GM12878 (cell line): ENCODE data around the gene MAP3K10.

Experiments used
- BCL3 ChIP-seq: IDR thresholded peaks from 2 replicates; pipeline ENCODE4 v1.6.1; 2011; ENCODE audit warnings: borderline replicate concordance, low read depth, mild to moderate bottlenecking, moderate library complexity, low read length; ENCODE audit not compliant: insufficient read depth, poor library complexity, severe bottlenecking
- CTCF ChIP-seq, 3 experiments: IDR thresholded peaks in 2 of 3; conservative IDR thresholded peaks in 1 of 3; 2 replicates each; pipeline ENCODE4 v1.5.1; 2011; ENCODE audit warnings: low read depth in 3 of 3, low read length in 3 of 3, mild to moderate bottlenecking in 3 of 3, control low read depth in 2 of 3, moderate library complexity in 2 of 3, inconsistent platforms in 1 of 3, mixed read lengths in 1 of 3; ENCODE audit not compliant: control insufficient read depth in 2 of 3, insufficient read depth in 1 of 3; ENCODE audit errors: extremely low read depth in 1 of 3
- EP300 ChIP-seq, 2 experiments: fragments of 150-350 bp in 1 of 2; IDR thresholded peaks; 2 replicates each; pipeline ENCODE4 v1.6.1; 2011 to 2012; ENCODE audit warnings: low read depth in 2 of 2, low read length in 2 of 2, borderline replicate concordance in 1 of 2, improper control_type of control experiment in 1 of 2, inconsistent platforms in 1 of 2; ENCODE audit not compliant: control insufficient read depth in 1 of 2
- EZH2 ChIP-seq: IDR thresholded peaks from 2 replicates; pipeline ENCODE4 v1.6.1; 2012; ENCODE audit warnings: low read depth, mild to moderate bottlenecking, control low read depth, inconsistent platforms, low read length, borderline replicate concordance; ENCODE audit not compliant: control insufficient read depth
- POLR2AphosphoS5 ChIP-seq: IDR thresholded peaks from 2 replicates; pipeline ENCODE4 v1.6.1; 2011; ENCODE audit warnings: mild to moderate bottlenecking, low read length, inconsistent platforms
- SP1 ChIP-seq: IDR thresholded peaks from one replicate; pipeline ENCODE4 v1.6.1; 2011; ENCODE audit warnings: low read depth, low read length
- ZZZ3 ChIP-seq: IDR thresholded peaks from 2 replicates; pipeline ENCODE4 v1.6.1; 2011; ENCODE audit warnings: low read depth; ENCODE audit not compliant: control insufficient read depth, insufficient read length

GRCh38 chr19:40191836-40192646 is 815 bp downstream of the MAP3K10 start:
- peak; percentile 7 to 23 (median 19); a peak in 3 of 6 replicates for TF ChIP-seq CTCF (IDR thresholded peaks at IDR 0.05 in 2 of 3, conservative IDR thresholded peaks at IDR 0.05 in 1 of 3; ENCODE audit: control insufficient read depth in 2 of 3, extremely low read depth in 1 of 3, insufficient read depth in 1 of 3, low read depth in 3 of 3, low read length in 3 of 3)
- TF ChIP-seq SP1: no peak
- no peak for TF ChIP-seq EP300 (IDR thresholded peaks at IDR 0.05; ENCODE audit: borderline replicate concordance in 1 of 2, control insufficient read depth in 1 of 2, low read depth in 2 of 2, low read length in 2 of 2)
- TF ChIP-seq BCL3: no peak
- no peak for TF ChIP-seq EZH2
- TF ChIP-seq ZZZ3: no peak
- no peak for TF ChIP-seq POLR2AphosphoS5
